Effector memory CD4-positive, alpha-beta T cell (primary cell): ENCODE measurements around the gene CFAP61.

Experiments used
- DNase-seq, 3 donors: peaks; one replicate each; pipeline ENCODE4 v3.0.0-alpha.2; 2020
- H3K27ac ChIP-seq: 2 replicates; pipeline ENCODE4 v1.7.0; 2013; ENCODE audit warnings: mild to moderate bottlenecking, low read length, moderate library complexity; ENCODE audit not compliant: insufficient read depth, poor library complexity, severe bottlenecking
- H3K27me3 ChIP-seq: replicated peaks from 2 replicates; pipeline ENCODE4 v1.7.0; 2013; ENCODE audit warnings: mild to moderate bottlenecking, low read length; ENCODE audit not compliant: insufficient read depth, control insufficient read depth, poor library complexity, severe bottlenecking
- H3K36me3 ChIP-seq: 2 replicates; pipeline ENCODE4 v1.7.0; 2013; ENCODE audit warnings: mild to moderate bottlenecking, low read length, moderate library complexity; ENCODE audit not compliant: control insufficient read depth, insufficient read depth
- H3K4me1 ChIP-seq: 2 replicates; pipeline ENCODE4 v1.7.0; 2013; ENCODE audit warnings: low read length, mild to moderate bottlenecking; ENCODE audit not compliant: control insufficient read depth, insufficient read depth, poor library complexity, severe bottlenecking
- H3K4me3 ChIP-seq: 2 replicates; pipeline ENCODE4 v1.7.0; 2013; ENCODE audit warnings: low read length, low read depth, mild to moderate bottlenecking; ENCODE audit not compliant: insufficient read depth, poor library complexity, severe bottlenecking
- H3K9me3 ChIP-seq: 2 replicates; pipeline ENCODE4 v1.7.0; 2013; ENCODE audit warnings: mild to moderate bottlenecking, low read length, moderate library complexity; ENCODE audit not compliant: control insufficient read depth

CFAP61 gene

DNA sequence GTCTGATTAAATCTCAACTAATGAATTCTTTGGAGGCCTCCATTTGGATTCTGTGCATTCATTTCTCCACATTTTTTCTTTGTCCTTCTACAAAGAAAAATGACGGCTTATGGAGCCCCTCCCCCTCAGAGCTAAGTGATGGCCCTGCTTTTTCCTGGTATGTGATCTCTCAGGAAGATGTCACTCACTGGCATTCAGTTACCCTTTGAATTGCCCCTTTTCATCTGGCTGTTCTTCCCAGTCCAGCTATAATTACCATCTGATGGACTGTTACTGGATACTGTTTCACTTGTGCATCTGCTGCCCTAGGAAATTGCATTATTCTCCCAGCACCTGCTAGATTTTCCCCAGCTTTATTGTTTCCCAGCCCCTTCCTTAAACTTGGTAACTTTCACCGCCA, 151.9 kb downstream of the CFAP61 start:
- H3K4me3 ChIP-seq = no peak overlapping the region

GRCh38 chr20:20205141-20205861, 153.0 kb downstream of the CFAP61 start:
- DNase-seq = no peak
- no peaks in the 10 kb centered on the region for H3K27me3 ChIP-seq
- no peak overlapping the region for H3K4me3 ChIP-seq
- H3K9me3 ChIP-seq = no peaks in the 10 kb centered on the region
- H3K36me3 ChIP-seq = no peaks in the 10 kb centered on the region
- H3K4me1 ChIP-seq = no peaks in the 10 kb centered on the region
- H3K27ac ChIP-seq = no peak overlapping the region

More for the DNA sequence above, 151.9 kb downstream of the CFAP61 start:
- Histone ChIP-seq H3K27me3 (no peaks in the 10 kb centered on the region), H3K36me3 (no peaks in the 10 kb centered on the region), H3K9me3 (no peaks in the 10 kb centered on the region), H3K4me1 (no peaks in the 10 kb centered on the region), H3K27ac (no peak overlapping the region)
- no peak for DNase-seq

- Histone ChIP-seq H3K4me1 (no peaks in the 10 kb centered on the region), H3K36me3 (no peaks in the 10 kb centered on the region), H3K27me3 (no peaks in the 10 kb centered on the region), H3K9me3 (no peaks in the 10 kb centered on the region), H3K27ac (no peak overlapping the region), H3K4me3 (no peak overlapping the region)
- DNase-seq = no peak
Observed at GRCh38 chr20:20205862-20206236, 153.5 kb downstream of the CFAP61 start.

- H3K4me3 ChIP-seq = no peak overlapping the region
- no peaks in the 10 kb centered on the region for H3K9me3 ChIP-seq
- no peaks in the 10 kb centered on the region for H3K4me1 ChIP-seq
- no peak for DNase-seq
- no peak overlapping the region for H3K27ac ChIP-seq
- no peaks in the 10 kb centered on the region for H3K36me3 ChIP-seq
- H3K27me3 ChIP-seq = no peaks in the 10 kb centered on the region
Observed at GRCh38 chr20:20206788-20207187, 154.5 kb downstream of the CFAP61 start.

GRCh38 chr20:20207291-20207690, 155.0 kb downstream of the CFAP61 start:
- Histone ChIP-seq H3K9me3 (no peaks in the 10 kb centered on the region), H3K4me1 (no peaks in the 10 kb centered on the region), H3K27me3 (no peaks in the 10 kb centered on the region), H3K4me3 (no peak overlapping the region), H3K36me3 (no peaks in the 10 kb centered on the region), H3K27ac (no peak overlapping the region)
- DNase-seq = no peak

DNA sequence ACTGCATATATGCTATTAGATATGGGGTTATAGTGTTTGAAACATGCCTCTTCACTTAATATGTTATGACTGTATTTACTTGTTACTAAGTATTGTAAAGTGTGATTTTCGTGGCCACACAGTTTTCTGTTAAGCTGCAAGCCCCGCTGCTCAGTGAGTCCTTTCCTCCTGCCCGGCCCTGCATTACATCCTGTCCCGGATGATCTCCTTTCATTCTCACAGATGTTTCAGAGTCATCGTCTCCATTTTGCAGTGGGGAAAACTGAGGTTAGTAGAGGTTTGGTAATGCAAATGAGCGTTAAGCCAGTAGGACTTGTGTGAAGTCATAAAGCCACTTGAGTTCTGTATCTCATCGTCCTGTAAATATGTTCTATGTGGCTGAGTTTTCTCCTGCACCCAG, 155.5 kb downstream of the CFAP61 start:
- Histone ChIP-seq H3K36me3 (no peaks in the 10 kb centered on the region), H3K4me1 (no peaks in the 10 kb centered on the region), H3K4me3 (no peak overlapping the region), H3K9me3 (no peaks in the 10 kb centered on the region), H3K27ac (no peak overlapping the region), H3K27me3 (no peaks in the 10 kb centered on the region)
- no peak for DNase-seq

- no peak overlapping the region for H3K4me3 ChIP-seq
- no peaks in the 10 kb centered on the region for H3K36me3 ChIP-seq
- H3K27ac ChIP-seq = no peak overlapping the region
- no peaks in the 10 kb centered on the region for H3K9me3 ChIP-seq
- H3K27me3 ChIP-seq = no peaks in the 10 kb centered on the region
- H3K4me1 ChIP-seq = no peaks in the 10 kb centered on the region
- DNase-seq = no peak
Observed at GRCh38 chr20:20209684-20210083, 157.4 kb downstream of the CFAP61 start.

GRCh38 chr20:20210327-20210726, 158.0 kb downstream of the CFAP61 start:
- no peaks in the 10 kb centered on the region for H3K9me3 ChIP-seq
- DNase-seq = no peak
- no peak overlapping the region for H3K27ac ChIP-seq
- H3K27me3 ChIP-seq = no peaks in the 10 kb centered on the region
- no peak overlapping the region for H3K4me3 ChIP-seq
- no peaks in the 10 kb centered on the region for H3K36me3 ChIP-seq
- H3K4me1 ChIP-seq = no peaks in the 10 kb centered on the region

DNA sequence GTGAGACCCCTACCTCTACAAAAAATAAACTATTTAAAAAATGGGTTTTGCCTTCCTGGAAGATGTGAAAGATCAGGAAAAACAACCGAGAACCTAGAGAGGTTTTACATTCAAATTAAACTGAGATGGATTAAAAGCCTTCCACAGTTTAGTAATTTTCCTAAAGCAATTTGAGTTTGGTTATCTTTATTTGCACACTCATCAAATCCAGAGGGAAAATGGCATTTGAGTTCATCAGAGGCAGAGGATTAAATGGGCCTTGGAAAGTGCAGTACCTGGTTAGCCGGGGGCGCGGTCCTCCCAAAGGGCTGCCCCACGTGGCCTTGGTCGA, 158.6 kb downstream of the CFAP61 start:
- no peak overlapping the region for H3K27ac ChIP-seq

GRCh38 chr20:20211274-20211987, 159.1 kb downstream of the CFAP61 start:
- Histone ChIP-seq H3K27me3 (no peaks in the 10 kb centered on the region), H3K9me3 (no peaks in the 10 kb centered on the region), H3K27ac (no peak overlapping the region), H3K4me3 (no peak overlapping the region), H3K4me1 (no peaks in the 10 kb centered on the region), H3K36me3 (no peaks in the 10 kb centered on the region)
- no peak for DNase-seq

More for the DNA sequence above, 158.6 kb downstream of the CFAP61 start:
- H3K4me3 ChIP-seq = no peak overlapping the region
- no peaks in the 10 kb centered on the region for H3K27me3 ChIP-seq
- no peaks in the 10 kb centered on the region for H3K36me3 ChIP-seq
- H3K9me3 ChIP-seq = no peaks in the 10 kb centered on the region
- no peaks in the 10 kb centered on the region for H3K4me1 ChIP-seq
- no peak for DNase-seq
